AG09319 (cell line): Measurements from ENCODE around the gene F8A3.

Experiments used
- DNase-seq: peaks from one replicate; pipeline ENCODE4 v3.0.0-alpha.2; 2010; ENCODE audit warnings: low read depth; ENCODE audit errors: extremely low read depth
- TF ChIP-seq, protein P1 (sequence below): IDR thresholded peaks from 2 replicates; pipeline ENCODE4 v1.5.1; 2011; ENCODE audit warnings: low read depth, mild to moderate bottlenecking, inconsistent platforms, low read length, moderate library complexity

Gene F8A3

DNA sequence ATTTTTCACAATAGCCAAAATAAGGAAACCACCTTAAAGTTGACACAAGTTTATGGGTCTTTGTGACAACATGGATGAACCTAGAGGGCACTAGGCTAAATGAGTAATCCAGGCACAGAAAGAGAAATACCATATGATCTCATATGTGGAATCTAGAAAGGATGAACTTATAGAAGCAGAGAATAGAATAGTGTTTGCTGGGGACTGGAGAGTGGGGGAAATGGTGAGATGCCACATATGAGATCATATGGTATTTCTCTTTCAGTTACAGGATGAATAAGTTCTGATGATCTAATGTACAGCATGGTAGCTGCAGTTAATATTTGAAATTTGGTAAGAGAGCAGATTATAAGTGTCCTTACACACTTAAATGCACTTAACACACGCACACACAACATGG, 40.7 kb downstream of the F8A3 start:
- no peak for DNase-seq

More for the DNA sequence above, 40.7 kb downstream of the F8A3 start:
- TF ChIP-seq, protein P1, sequence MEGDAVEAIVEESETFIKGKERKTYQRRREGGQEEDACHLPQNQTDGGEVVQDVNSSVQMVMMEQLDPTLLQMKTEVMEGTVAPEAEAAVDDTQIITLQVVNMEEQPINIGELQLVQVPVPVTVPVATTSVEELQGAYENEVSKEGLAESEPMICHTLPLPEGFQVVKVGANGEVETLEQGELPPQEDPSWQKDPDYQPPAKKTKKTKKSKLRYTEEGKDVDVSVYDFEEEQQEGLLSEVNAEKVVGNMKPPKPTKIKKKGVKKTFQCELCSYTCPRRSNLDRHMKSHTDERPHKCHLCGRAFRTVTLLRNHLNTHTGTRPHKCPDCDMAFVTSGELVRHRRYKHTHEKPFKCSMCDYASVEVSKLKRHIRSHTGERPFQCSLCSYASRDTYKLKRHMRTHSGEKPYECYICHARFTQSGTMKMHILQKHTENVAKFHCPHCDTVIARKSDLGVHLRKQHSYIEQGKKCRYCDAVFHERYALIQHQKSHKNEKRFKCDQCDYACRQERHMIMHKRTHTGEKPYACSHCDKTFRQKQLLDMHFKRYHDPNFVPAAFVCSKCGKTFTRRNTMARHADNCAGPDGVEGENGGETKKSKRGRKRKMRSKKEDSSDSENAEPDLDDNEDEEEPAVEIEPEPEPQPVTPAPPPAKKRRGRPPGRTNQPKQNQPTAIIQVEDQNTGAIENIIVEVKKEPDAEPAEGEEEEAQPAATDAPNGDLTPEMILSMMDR = no peak
